ENCODE data around the gene APLP2. TPM values are rescaled to one million over a fixed set of nuclear protein-coding genes. Genes with fewer than 3 reads are reported as not detected.

APLP2 gene
- polyA plus RNA-seq, 3 donors = 486 to 622 (median 591) TPM

DNA sequence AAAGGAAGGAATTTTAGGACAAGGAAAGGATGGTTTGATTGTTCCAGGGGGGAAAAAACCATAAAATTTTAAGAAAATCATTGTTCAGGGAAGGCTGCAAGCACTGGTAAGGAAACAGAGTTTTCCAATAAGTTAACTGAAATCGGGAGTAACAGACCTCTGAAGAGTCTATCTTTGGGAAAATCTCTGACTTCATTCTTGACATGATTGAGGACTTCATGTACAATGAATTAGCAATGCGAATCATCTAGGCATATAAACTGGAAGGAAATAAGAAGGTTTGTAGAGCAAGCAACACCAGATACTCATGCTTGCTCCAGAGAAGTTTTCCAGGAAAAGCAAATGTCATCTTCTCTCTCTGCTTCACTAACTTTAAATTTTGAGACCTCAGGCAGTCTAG, 18.5 kb downstream of the APLP2 start:
- Histone ChIP-seq H3K9me3 (replicated peaks in 1 of 2; ENCODE audit: control insufficient read depth in 1 of 2, insufficient read depth in 1 of 2, low read length in 2 of 2) (no peaks in the 10 kb centered on the region), H3K79me2 (ENCODE audit: insufficient read depth, low read length) (peaks cover 78% of the 10 kb centered on the region), H3K4me3 (replicated peaks in 1 of 3; ENCODE audit: low read depth in 2 of 3, low read length in 3 of 3) (no peak overlapping the region), H3K9ac (ENCODE audit: insufficient read depth, low read length, poor library complexity, severe bottlenecking) (no peak overlapping the region), H3K27me3 (ENCODE audit: control insufficient read depth in 2 of 2, insufficient read depth in 2 of 2, low read length in 2 of 2) (no peaks in the 10 kb centered on the region), H3K4me1 (ENCODE audit: control insufficient read depth in 1 of 2, insufficient read depth in 2 of 2, low read length in 2 of 2) (peaks cover 57 to 73% of the 10 kb centered on the region in 2 donors), H3K27ac (ENCODE audit: low read depth in 1 of 2, low read length in 2 of 2) (peak overlapping the region in 1 of 2 donors; percentile 81), H3K4me2 (replicated peaks; ENCODE audit: extremely low read depth, low read length, poor library complexity, severe bottlenecking) (peak overlapping the region; percentile 53), H3K36me3 (replicated peaks in 1 of 2; ENCODE audit: control insufficient read depth in 1 of 2, insufficient read depth in 2 of 2, low read length in 2 of 2) (peaks cover 0 to 6% of the 10 kb centered on the region in 2 donors), H2AFZ (ENCODE audit: insufficient read depth, low read depth, low read length, poor library complexity, severe bottlenecking) (no peak overlapping the region), H4K20me1 (ENCODE audit: insufficient read depth, low read length) (peaks cover 78% of the 10 kb centered on the region)
- TF ChIP-seq, protein P1, sequence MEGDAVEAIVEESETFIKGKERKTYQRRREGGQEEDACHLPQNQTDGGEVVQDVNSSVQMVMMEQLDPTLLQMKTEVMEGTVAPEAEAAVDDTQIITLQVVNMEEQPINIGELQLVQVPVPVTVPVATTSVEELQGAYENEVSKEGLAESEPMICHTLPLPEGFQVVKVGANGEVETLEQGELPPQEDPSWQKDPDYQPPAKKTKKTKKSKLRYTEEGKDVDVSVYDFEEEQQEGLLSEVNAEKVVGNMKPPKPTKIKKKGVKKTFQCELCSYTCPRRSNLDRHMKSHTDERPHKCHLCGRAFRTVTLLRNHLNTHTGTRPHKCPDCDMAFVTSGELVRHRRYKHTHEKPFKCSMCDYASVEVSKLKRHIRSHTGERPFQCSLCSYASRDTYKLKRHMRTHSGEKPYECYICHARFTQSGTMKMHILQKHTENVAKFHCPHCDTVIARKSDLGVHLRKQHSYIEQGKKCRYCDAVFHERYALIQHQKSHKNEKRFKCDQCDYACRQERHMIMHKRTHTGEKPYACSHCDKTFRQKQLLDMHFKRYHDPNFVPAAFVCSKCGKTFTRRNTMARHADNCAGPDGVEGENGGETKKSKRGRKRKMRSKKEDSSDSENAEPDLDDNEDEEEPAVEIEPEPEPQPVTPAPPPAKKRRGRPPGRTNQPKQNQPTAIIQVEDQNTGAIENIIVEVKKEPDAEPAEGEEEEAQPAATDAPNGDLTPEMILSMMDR (IDR thresholded peaks at IDR 0.05) = no peak
- intact Hi-C loops (cut with micrococcal nuclease) = loop anchor here in 1 of 2 donors (5.0 kb wide), 1 partner anchor 34 kb away; no protein-coding TSS in a partner anchor
- Mint-ChIP-seq H3K27ac (peak overlapping the region in 1 of 7 donors; percentile 67), H3K4me1 (peaks cover 67% of the 10 kb centered on the region), H3K27me3 (ENCODE audit: low read depth in 3 of 3) (peaks cover 0 to 1% (median 0%) of the 10 kb centered on the region in 3 donors), H3K9me3 (peaks cover 0 to 2% (median 0%) of the 10 kb centered on the region in 7 donors), H3K4me3 (no peak overlapping the region), H3K36me3 (peaks cover 25 to 30% of the 10 kb centered on the region in 2 donors)
- DNase-seq = no peak
- 100% methylated on average over 1 of the region's 2 CpGs for WGBS (ENCODE audit: insufficient coverage)

DNA sequence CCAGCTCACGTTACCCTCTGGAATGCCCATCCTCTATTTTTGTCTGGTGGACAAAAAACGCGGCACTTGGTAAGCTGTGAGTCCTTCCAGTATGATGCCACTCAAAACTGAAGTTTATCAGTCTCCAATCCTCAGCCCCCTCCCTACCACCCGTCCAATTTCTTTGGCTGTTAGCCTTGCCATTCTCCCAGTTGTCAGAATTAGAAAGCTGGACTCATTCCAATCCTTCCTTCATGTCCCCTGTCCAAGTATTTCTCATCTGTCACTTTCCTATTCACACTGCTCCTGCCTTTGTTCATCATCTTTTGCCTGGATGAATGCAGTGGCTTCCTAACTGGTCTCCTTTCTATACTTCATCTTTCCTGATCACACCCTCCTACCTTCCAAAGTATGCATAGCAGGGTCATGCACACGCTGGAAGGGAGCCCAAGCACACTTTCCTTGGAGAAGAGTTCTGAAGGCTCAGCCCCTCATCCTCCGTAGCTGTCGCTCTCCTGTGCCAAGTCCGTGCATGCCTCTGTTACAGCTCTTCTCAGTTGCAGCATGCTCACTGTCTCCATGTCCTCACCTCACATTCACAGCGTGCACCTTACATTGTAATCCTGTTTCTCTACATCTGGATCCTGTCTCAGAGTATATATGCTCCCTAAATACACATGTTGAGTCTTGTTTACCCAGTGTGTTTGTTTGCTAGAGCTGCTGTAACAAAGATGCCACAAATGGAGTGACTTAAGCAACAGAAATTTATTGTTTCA, 19.4 kb downstream of the APLP2 start:
- H3K4me3 ChIP-seq (replicated peaks in 1 of 3; ENCODE audit: low read depth in 2 of 3, low read length in 3 of 3) = no peak overlapping the region
- no peaks in the 10 kb centered on the region for H3K27me3 ChIP-seq (ENCODE audit: control insufficient read depth in 2 of 2, insufficient read depth in 2 of 2, low read length in 2 of 2)
- TF ChIP-seq, protein P1 (IDR thresholded peaks at IDR 0.05) = no peak
- no peak overlapping the region for H2AFZ ChIP-seq (ENCODE audit: insufficient read depth, low read depth, low read length, poor library complexity, severe bottlenecking)
- no peak for DNase-seq
- peaks cover 0 to 2% (median 0%) of the 10 kb centered on the region in 7 donors for H3K9me3 Mint-ChIP-seq
- no peaks in the 10 kb centered on the region for H3K9me3 ChIP-seq (replicated peaks in 1 of 2; ENCODE audit: control insufficient read depth in 1 of 2, insufficient read depth in 1 of 2, low read length in 2 of 2)
- peak overlapping the region; percentile 1 to 78 (median 61) for H3K27ac Mint-ChIP-seq
- peaks cover 78% of the 10 kb centered on the region for H3K79me2 ChIP-seq (ENCODE audit: insufficient read depth, low read length)
- peaks cover 77% of the 10 kb centered on the region for H4K20me1 ChIP-seq (ENCODE audit: insufficient read depth, low read length)
- peaks cover 70% of the 10 kb centered on the region for H3K4me1 Mint-ChIP-seq
- H3K36me3 Mint-ChIP-seq = peaks cover 19 to 21% of the 10 kb centered on the region in 2 donors
- peaks cover 64 to 74% of the 10 kb centered on the region in 2 donors for H3K4me1 ChIP-seq (ENCODE audit: control insufficient read depth in 1 of 2, insufficient read depth in 2 of 2, low read length in 2 of 2)
- no peak overlapping the region for H3K4me3 Mint-ChIP-seq
- intact Hi-C loops (cut with micrococcal nuclease) = loop anchor here in 1 of 2 donors (5.0 kb wide), 1 partner anchor 33 kb away; no protein-coding TSS in a partner anchor
- WGBS (ENCODE audit: insufficient coverage) = 96% methylated on average over 6 of the region's 9 CpGs
- no peak overlapping the region for H3K9ac ChIP-seq (ENCODE audit: insufficient read depth, low read length, poor library complexity, severe bottlenecking)
- peaks cover 0 to 1% (median 0%) of the 10 kb centered on the region in 3 donors for H3K27me3 Mint-ChIP-seq (ENCODE audit: low read depth in 3 of 3)
- no peak overlapping the region for H3K4me2 ChIP-seq (replicated peaks; ENCODE audit: extremely low read depth, low read length, poor library complexity, severe bottlenecking)
- no peaks in the 10 kb centered on the region for H3K36me3 ChIP-seq (replicated peaks in 1 of 2; ENCODE audit: control insufficient read depth in 1 of 2, insufficient read depth in 2 of 2, low read length in 2 of 2)
- peak overlapping the region in 1 of 2 donors; percentile 64 for H3K27ac ChIP-seq (ENCODE audit: low read depth in 1 of 2, low read length in 2 of 2)
